HepG2 (cell line): ENCODE results near the gene PPHLN1. TPM values are rescaled to one million over a fixed set of nuclear protein-coding genes. Genes with fewer than 3 reads are reported as not detected.
A peak's percentile ranks its signal among the peaks of the same experiment; 100 is the strongest.

Source experiments
- ATF2 ChIP-seq: sonication (generic); formaldehyde crosslinking; IDR thresholded peaks from 2 replicates; pipeline ENCODE4 v1.4.0; 2020; ENCODE audit warnings: missing genetic modification reagents
- ERF ChIP-seq: IDR thresholded peaks from 2 replicates; pipeline ENCODE4 v1.6.1; 2018; ENCODE audit warnings: missing biosample characterization, missing genetic modification reagents
- FUBP1 ChIP-seq: sonication (generic); formaldehyde crosslinking; IDR thresholded peaks from 2 replicates; pipeline ENCODE4 v1.5.1; 2020; ENCODE audit warnings: missing genetic modification reagents, mild to moderate bottlenecking, borderline replicate concordance
- KDM3A ChIP-seq: IDR thresholded peaks from 2 replicates; pipeline ENCODE4 v1.6.1; 2018; ENCODE audit warnings: low read depth, missing compliant biosample characterization
- MAFF ChIP-seq: IDR thresholded peaks from 2 replicates; pipeline ENCODE4 v1.6.1; 2011; ENCODE audit warnings: low read depth, low read length, improper control_type of control experiment
- NBN ChIP-seq: fragments of 450-650 bp; conservative IDR thresholded peaks from 2 replicates; pipeline ENCODE4 v1.6.1; 2017
- TCF7L2 ChIP-seq: IDR thresholded peaks from 2 replicates; pipeline ENCODE4 v1.6.1; 2011; ENCODE audit warnings: mild to moderate bottlenecking, low read depth, low read length, moderate library complexity
- THAP11 ChIP-seq: IDR thresholded peaks from 2 replicates; pipeline ENCODE4 v1.6.1; 2016; ENCODE audit warnings: missing biosample characterization, missing genetic modification reagents
- ZBTB40 ChIP-seq, 2 experiments: fragments of 450-650 bp in 1 of 2; sonication (generic) in 1 of 2; formaldehyde crosslinking in 1 of 2; IDR thresholded peaks; 2 replicates each; pipeline versions ENCODE4 v1.6.1 to v1.8.0; 2016 to 2022; ENCODE audit warnings: antibody characterized with exemption in 1 of 2, mild to moderate bottlenecking in 1 of 2, missing genetic modification reagents in 1 of 2
- ZNF496 ChIP-seq: sonication (generic); formaldehyde crosslinking; IDR thresholded peaks from 2 replicates; pipeline ENCODE4 v1.8.1; 2023; ENCODE audit warnings: mild to moderate bottlenecking, moderate library complexity, missing genetic modification reagents; ENCODE audit not compliant: insufficient replicate concordance
- ZNF501 ChIP-seq: sonication (generic); formaldehyde crosslinking; IDR thresholded peaks from 2 replicates; pipeline ENCODE4 v1.5.1; 2020; ENCODE audit warnings: mild to moderate bottlenecking, moderate library complexity, missing genetic modification reagents
- ZNF503 ChIP-seq: sonication (generic); formaldehyde crosslinking; IDR thresholded peaks from 2 replicates; pipeline ENCODE4 v1.4.0; 2020; ENCODE audit warnings: missing genetic modification reagents
- ZNF546 ChIP-seq: sonication (generic); formaldehyde crosslinking; conservative IDR thresholded peaks from 2 replicates; pipeline ENCODE4 v1.8.1; 2023; ENCODE audit warnings: mild to moderate bottlenecking, missing genetic modification reagents
- ZNF724P ChIP-seq: sonication (generic); formaldehyde crosslinking; IDR thresholded peaks from 2 replicates; pipeline ENCODE4 v1.8.0; 2022; ENCODE audit warnings: missing genetic modification reagents, borderline replicate concordance
- polyA plus RNA-seq, 8 experiments: library from polyadenylated mRNA; depleted of rRNA in 3 of 8; stranded (reverse) in 7 of 8; unstranded in 1 of 8; fragments of >200 nt; fragmentation: Illumina TruSeq in 4 of 8; extraction: Trizol in 4 of 8; gene quantifications; 2 replicates each; pipeline versions ENCODE4 v1.2.1 to v1.2.3, GENCODE V29; 2011 to 2016; ENCODE audit warnings: low read depth in 4 of 8, missing spikeins in 1 of 8, mixed read lengths in 1 of 8; ENCODE audit not compliant: insufficient read depth in 1 of 8
- total RNA-seq, 5 experiments: library from RNA; depleted of rRNA; stranded (reverse); fragments of >200 nt; fragmentation: Illumina TruSeq; extraction: Trizol; gene quantifications; 2 replicates each; pipeline ENCODE4 v1.2.3, GENCODE V29; 2016; ENCODE audit warnings: low read depth in 1 of 5

PPHLN1 gene
- total and polyA plus RNA-seq, 2 of the 13 experiments (the other 11 are each of a cell fraction or from before 2014, with no cell fraction given), result 43.4 to 66.0 TPM

- no peak for TF ChIP-seq FUBP1 (CRISPR knock-in tag)
- TF ChIP-seq THAP11 (CRISPR knock-in tag), result peak; percentile 82
- no peak for TF ChIP-seq NBN
- no peak for TF ChIP-seq ZNF724P
- no peak for TF ChIP-seq TCF7L2
- no peak for TF ChIP-seq ZBTB40 (IDR thresholded peaks at IDR 0.05)
- peak; percentile 68; the same call in 1 of the 2 replicates for TF ChIP-seq ZBTB40 (CRISPR knock-in tag; IDR thresholded peaks at IDR 0.05)
- TF ChIP-seq ATF2 (CRISPR knock-in tag), result peak; percentile 41; the same call in 1 of the 2 replicates
- no peak for TF ChIP-seq ZNF496
- TF ChIP-seq ZNF501 (CRISPR knock-in tag), result peak; percentile 87
- no peak for TF ChIP-seq ZNF503 (CRISPR knock-in tag)
- TF ChIP-seq MAFF, result no peak
- no peak for TF ChIP-seq ZNF546 (CRISPR knock-in tag)
- peak; percentile 18; the same call in 1 of the 2 replicates for TF ChIP-seq ERF
- TF ChIP-seq KDM3A (CRISPR knock-in tag), result peak; percentile 72; the same call in 1 of the 2 replicates
Measured at GRCh38 chr12:42325653-42326474, at the start of gene PPHLN1, which contains the start of gene ZCRB1 (continued).
